ENCODE data around the gene CARM1.

DNA sequence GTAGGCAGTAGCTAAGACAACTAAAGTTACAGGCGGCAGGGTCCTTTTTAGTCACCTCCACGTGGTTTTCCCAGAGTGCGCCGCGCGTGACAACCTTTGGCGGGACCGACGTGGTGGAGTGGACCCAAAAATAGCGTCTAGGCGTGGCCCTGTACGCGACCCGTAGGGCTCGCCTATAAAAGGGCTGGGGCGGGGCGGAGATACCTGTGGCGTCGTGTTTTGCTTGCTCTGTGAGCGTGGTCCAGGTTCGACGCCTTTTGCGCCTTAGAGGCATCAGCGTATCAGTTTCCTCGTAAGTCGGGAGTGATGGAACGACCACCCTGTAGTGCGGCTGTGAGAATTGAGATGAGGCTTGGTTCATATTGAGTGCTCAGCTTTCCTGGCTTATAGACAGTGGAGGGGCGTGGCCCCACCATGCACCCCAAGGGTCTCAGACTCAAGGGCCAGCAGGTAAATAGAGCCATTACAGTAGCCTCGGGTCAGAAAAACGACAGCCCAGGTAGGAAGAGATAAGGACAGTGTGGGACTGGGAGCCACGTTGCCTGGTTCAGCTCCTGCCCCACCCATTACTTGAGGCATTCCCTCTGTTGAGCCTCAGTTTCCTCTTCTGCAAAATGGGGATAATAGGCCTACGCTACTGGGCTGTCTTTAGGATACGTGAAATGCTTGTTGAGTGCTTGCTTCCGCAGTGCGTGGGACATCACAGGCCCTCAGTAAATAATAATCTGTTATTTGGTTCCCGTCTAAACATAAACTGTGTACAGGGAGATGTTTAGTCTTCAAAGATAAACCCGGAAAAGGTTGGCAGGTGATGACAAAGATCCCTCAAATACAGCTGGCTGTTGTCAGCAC lies 34.6 kb upstream of the CARM1 start:
- TF ChIP-seq GATA2 (IDR thresholded peaks at IDR 0.05; ENCODE audit: low read depth, low read length) (no peak), GATA3 (IDR thresholded peaks at IDR 0.05; ENCODE audit: low read depth, low read length) (no peak)
